SH-SY5Y (cell line): ENCODE measurements around the gene CCNY.

Source experiments
- GATA2 ChIP-seq: IDR thresholded peaks from 2 replicates; pipeline ENCODE4 v1.6.1; 2011; ENCODE audit warnings: mild to moderate bottlenecking, low read depth, low read length
- GATA3 ChIP-seq: IDR thresholded peaks from 2 replicates; pipeline ENCODE4 v1.6.1; 2011; ENCODE audit warnings: low read depth, mild to moderate bottlenecking, low read length, moderate library complexity

GRCh38 chr10:35426657-35427056, 90.3 kb downstream of the CCNY start:
- TF ChIP-seq GATA2, result no peak
- no peak for TF ChIP-seq GATA3
